Skeletal muscle tissue (tissue), 4 donors: ENCODE data around the gene MMP23B. TPM values are rescaled to one million over a fixed set of nuclear protein-coding genes. Genes with fewer than 3 reads are reported as not detected.
A peak's percentile ranks its signal among the peaks of the same experiment; 100 is the strongest.
"Not testable (repeated sequence)": the region's sequence is repeated elsewhere in the genome, so short reads cannot be mapped to it uniquely, and the experiment has no call there.

ENCODE experiments used
- H3K27ac ChIP-seq: one replicate; pipeline ENCODE4 v1.7.0; 2013; ENCODE audit warnings: mild to moderate bottlenecking, low read depth, low read length, inconsistent platforms
- H3K27me3 ChIP-seq, 3 donors: one replicate each; pipeline ENCODE4 v1.7.0; 2013; ENCODE audit warnings: low read length in 3 of 3; ENCODE audit not compliant: control insufficient read depth in 3 of 3, insufficient read depth in 3 of 3
- H3K36me3 ChIP-seq, 3 donors: one replicate each; pipeline ENCODE4 v1.7.0; 2013; ENCODE audit warnings: low read length in 3 of 3; ENCODE audit not compliant: control insufficient read depth in 3 of 3, insufficient read depth in 3 of 3
- H3K4me1 ChIP-seq, 3 donors: one replicate each; pipeline ENCODE4 v1.7.0; 2013; ENCODE audit warnings: low read length in 3 of 3, mild to moderate bottlenecking in 3 of 3; ENCODE audit not compliant: control insufficient read depth in 3 of 3, insufficient read depth in 3 of 3
- H3K4me3 ChIP-seq, 3 donors: one replicate each; pipeline ENCODE4 v1.7.0; 2013; ENCODE audit warnings: low read length in 3 of 3
- H3K9ac ChIP-seq, 3 donors: one replicate each; pipeline ENCODE4 v1.7.0; 2013; ENCODE audit warnings: low read length in 3 of 3, mild to moderate bottlenecking in 3 of 3, moderate library complexity in 2 of 3, low read depth in 1 of 3
- H3K9me3 ChIP-seq, 3 donors: one replicate each; pipeline ENCODE4 v1.7.0; 2013; ENCODE audit warnings: low read length in 3 of 3; ENCODE audit not compliant: control insufficient read depth in 3 of 3
- total RNA-seq: library from RNA; depleted of rRNA; stranded (reverse); fragments of >200 nt; gene quantifications from one replicate; pipeline ENCODE4 v1.2.3, GENCODE V29; 2014
- donor health status: Osteomylitis.

Gene MMP23B
- total RNA-seq, result 17.2 TPM

DNA sequence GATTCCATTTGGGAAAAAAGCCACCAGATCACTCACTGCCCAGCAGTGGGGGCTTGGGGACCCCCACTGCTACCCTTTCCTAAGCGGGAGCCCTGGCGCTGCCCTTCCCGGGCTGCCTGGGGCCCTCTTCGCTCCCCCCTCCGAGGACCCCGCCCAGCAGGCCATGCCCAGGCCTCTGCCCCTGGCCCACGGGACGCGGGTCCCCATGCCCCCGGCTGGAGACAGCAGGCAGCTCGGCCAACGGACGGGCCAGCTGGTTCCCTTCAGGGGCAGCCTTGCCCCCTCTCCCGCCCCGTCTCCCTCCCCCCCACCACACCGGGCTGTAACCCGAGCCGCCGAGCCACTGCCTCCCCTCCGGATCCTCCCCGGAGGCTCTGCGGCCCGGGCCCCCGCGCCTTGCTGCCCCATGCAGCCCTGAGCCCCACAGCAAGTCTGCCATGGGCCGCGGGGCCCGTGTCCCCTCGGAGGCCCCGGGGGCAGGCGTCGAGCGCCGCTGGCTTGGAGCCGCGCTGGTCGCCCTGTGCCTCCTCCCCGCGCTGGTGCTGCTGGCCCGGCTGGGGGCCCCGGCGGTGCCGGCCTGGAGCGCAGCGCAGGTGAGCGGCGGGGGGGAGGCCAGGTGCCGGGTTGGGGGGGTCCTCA lies at the start of gene MMP23B:
TSS of gene MMP23B (plus strand) at position 392 of the 639 bp plus-strand sequence. CDS start at position 438, 46 bp downstream.
- peak within 1 kb of the TSS in 1 of 3 donors; percentile 22 for H3K4me3 ChIP-seq
- H3K36me3 ChIP-seq, result peaks cover 8 to 24% (median 16%) of the 10 kb centered on the region in 3 donors
- peak within 1 kb of the TSS in 1 of 3 donors; percentile 40 for H3K9ac ChIP-seq

DNA sequence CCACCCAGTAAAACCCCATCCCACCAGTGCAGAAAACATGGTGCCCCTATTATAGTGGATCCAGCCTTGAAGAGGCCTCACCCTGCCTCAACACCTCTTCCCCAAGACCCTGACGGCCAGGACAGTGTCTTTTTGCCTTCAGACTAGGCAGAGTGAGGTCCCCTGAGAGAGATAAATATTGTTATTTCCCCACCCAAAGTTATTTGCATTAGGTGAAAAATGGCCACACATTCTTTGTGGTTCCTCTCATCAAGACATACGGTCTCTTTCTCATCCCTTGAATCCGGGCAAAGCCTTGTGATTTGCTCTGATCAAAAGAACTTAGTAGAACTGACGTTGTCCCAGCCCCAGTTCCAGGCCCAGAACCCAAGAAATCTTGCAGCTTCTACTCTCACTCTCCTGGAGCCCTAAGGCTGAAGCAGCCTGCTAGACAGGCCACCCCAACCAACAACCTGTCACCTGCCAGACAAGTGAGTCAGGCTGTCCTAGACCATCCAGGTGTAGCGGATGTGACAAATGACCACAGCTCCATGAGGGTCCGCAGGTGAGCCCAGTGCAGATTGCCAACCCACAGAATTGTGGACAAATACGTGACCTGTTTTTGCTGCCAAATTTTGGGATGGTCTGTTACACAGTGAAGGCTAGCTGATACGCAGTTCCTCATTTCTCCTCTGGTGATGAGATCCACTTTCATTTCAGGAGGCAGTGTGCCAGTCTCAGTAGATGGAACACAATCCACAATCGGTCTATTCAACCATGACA lies 49.2 kb upstream of the MMP23B start:
- Histone ChIP-seq H3K27me3 (peaks cover 0 to 21% (median 20%) of the 10 kb centered on the region in 3 donors), H3K36me3 (no peaks in the 10 kb centered on the region), H3K9me3 (no peaks in the 10 kb centered on the region)

More for the DNA sequence above, at the start of gene MMP23B:
- H3K9me3 ChIP-seq, result no peaks in the 10 kb centered on the region
- H3K4me1 ChIP-seq, result peaks cover 0 to 3% (median 3%) of the 10 kb centered on the region in 3 donors
- H3K27me3 ChIP-seq, result peaks cover 0 to 4% (median 0%) of the 10 kb centered on the region in 3 donors
- peak within 1 kb of the TSS; percentile 56 for H3K27ac ChIP-seq

DNA sequence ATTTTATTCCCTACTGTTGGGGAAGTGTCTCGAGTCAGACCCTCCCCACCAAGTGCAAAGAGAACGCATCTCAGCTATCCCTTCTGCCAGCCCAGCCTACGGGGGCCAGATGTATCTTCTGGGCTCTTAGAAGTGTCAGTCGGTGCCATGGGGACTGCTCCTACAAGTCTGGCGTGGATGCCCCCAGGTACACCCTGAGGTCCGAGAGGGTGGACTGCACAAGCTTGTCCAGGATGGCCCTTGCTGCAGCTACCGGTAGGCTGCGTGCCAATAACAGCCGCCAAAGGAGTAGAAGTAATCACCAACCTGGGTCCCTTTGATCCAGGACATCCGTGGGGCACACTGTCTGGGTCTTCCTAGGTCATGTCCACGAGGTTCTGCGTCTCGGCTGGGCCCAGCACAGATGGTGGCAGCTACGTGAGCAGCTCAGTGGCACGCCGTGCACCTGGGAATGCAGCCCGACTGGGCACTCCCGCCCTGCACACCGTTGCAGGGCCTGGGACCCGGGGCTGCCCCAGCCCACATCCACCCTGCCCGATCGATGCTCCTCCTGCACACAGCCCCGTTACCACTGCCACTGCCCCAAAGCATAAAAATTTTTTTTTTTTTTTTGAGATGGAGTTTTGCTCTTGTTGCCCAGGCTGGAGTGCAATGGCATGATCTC lies 48.5 kb upstream of the MMP23B start:
- no peak overlapping the region for H3K27ac ChIP-seq
- H3K9me3 ChIP-seq, result no peaks in the 10 kb centered on the region
- H3K9ac ChIP-seq, result no peak overlapping the region
- no peak overlapping the region for H3K4me3 ChIP-seq
- no peaks in the 10 kb centered on the region for H3K4me1 ChIP-seq
- H3K36me3 ChIP-seq, result no peaks in the 10 kb centered on the region
- peaks cover 0 to 22% (median 18%) of the 10 kb centered on the region in 3 donors for H3K27me3 ChIP-seq

More for the DNA sequence above, 49.2 kb upstream of the MMP23B start:
- Histone ChIP-seq H3K9ac (no peak overlapping the region), H3K27ac (no peak overlapping the region), H3K4me3 (no peak overlapping the region), H3K4me1 (no peaks in the 10 kb centered on the region)

DNA sequence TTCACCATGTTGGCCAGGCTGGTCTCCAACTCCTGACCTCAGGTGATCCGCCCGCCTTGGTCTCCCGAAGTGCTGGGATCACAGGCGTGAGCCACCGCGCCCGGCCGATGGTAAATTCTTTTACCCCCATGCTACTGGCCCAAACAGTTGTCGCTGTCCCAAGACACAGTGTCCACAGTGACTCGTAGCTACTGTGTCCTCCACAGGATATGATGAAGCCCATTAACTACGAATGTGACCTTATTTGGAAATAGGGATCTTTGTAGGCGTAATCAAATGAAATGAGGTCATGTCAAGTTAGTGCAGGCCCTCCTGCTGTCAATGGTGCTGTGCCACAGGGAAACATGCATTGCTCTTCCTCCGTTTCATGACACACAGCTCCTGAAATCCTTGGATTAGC lies 40.5 kb upstream of the MMP23B start:
- H3K4me1 ChIP-seq, result no peaks in the 10 kb centered on the region
- H3K27me3 ChIP-seq, result peaks cover 10 to 15% (median 13%) of the 10 kb centered on the region in 3 donors

DNA sequence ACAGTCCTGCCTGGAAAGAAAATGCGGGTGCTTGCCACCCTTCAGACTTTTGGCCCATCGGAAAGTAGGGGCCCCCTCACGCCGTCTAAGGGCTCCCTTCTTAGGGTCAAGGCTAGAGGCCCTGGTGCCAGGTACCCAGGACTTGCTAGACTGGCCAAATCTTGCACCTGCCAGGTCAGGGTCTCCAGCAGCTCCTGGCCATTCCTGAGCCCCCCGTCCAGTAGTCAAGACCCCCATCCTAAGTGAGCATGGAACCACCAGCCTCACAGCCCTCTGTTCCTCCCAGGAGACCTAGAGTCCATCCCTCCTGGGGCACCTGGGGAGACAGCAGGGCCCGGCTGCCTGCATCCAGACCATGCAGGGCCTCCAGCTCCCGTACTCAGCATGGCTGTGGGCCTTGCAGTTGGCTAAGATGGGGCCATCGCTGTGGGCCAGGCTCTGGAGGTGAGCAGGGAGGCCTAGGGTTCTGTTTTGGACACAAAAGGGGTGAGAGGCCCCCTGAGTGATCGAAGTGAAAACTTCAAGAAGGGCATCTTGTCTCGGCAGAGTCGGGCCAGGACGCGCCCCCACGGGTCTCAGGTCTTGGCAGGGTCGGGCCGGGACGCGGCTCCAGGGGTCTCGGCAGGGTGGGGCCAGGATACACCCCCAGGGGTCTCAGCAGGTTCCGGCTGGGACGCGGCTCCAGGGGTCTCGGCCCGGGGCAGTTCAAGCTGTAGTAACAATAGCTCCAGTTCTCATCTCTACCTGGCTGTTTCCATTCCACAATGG lies 38.0 kb upstream of the MMP23B start:
- no peaks in the 10 kb centered on the region for H3K36me3 ChIP-seq
- H3K9me3 ChIP-seq, result no peaks in the 10 kb centered on the region
- H3K9ac ChIP-seq, result no peak overlapping the region
- H3K4me3 ChIP-seq, result no peak overlapping the region
- no peak overlapping the region for H3K27ac ChIP-seq
- H3K27me3 ChIP-seq, result peaks cover 19 to 35% (median 28%) of the 10 kb centered on the region in 3 donors
- H3K4me1 ChIP-seq, result peaks cover 0 to 11% (median 6%) of the 10 kb centered on the region in 3 donors

More for the DNA sequence above, 40.5 kb upstream of the MMP23B start:
- H3K36me3 ChIP-seq, result no peaks in the 10 kb centered on the region
- no peak overlapping the region for H3K9ac ChIP-seq
- no peak overlapping the region for H3K27ac ChIP-seq
- H3K9me3 ChIP-seq, result no peaks in the 10 kb centered on the region
- H3K4me3 ChIP-seq, result no peak overlapping the region

DNA sequence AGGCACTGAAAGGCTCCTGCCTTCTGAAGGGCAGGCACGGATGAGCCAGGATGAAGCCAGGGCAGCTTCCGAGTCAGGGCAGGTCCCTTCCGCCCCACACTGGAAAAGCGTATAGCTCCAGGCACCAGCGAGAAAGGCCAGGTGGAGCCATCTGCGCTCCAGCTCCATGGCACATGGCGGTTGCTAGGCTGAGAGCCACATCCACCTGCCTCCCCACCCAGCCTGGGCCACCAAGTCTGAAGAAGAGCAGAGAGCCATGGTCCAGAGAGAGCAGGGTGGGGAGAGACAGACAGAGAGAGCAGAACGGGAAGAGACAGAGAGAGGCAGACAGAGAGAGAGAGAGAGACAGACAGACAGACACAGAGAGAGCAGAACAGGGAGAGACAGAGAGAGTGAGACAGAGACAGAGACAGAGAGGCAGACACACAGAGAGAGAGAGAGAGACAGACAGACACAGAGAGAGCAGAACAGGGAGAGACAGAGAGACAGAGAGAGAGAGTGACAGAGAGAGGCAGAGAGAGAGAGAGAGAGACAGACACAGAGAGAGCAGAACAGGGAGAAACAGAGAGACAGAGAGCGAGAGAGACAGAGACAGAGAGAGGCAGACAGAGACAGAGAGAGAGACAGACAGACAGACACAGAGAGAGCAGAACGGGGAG lies 37.2 kb upstream of the MMP23B start:
- H3K27me3 ChIP-seq, result peaks cover 25 to 40% (median 30%) of the 10 kb centered on the region in 3 donors
- no peak overlapping the region for H3K27ac ChIP-seq
- peaks cover 0 to 14% (median 6%) of the 10 kb centered on the region in 3 donors for H3K4me1 ChIP-seq
- H3K9me3 ChIP-seq, result no peaks in the 10 kb centered on the region
- H3K36me3 ChIP-seq, result no peaks in the 10 kb centered on the region
- no peak overlapping the region for H3K4me3 ChIP-seq
- no peak overlapping the region for H3K9ac ChIP-seq

DNA sequence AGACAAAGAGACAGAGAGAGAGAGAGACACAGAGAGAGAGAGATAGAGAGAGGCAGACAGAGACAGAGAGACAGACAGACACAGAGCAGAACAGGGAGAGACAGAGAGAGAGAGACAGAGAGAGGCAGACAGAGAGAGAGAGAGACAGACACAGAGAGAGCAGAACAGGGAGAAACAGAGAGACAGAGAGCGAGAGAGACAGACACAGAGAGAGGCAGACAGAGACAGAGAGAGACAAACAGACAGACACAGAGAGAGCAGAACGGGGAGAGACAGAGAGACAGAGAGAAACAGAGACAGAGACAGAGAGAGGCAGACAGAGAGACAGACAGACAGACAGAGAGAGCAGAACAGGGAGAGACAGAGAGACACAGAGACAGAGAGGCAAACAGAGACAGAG lies 36.6 kb upstream of the MMP23B start:
- H3K27me3 ChIP-seq, result peaks cover 27 to 40% (median 28%) of the 10 kb centered on the region in 3 donors
- H3K27ac ChIP-seq, H3K9me3 ChIP-seq, H3K9ac ChIP-seq, H3K36me3 ChIP-seq, H3K4me3 ChIP-seq: not testable (repeated sequence)
- peaks cover 1 to 15% (median 6%) of the 10 kb centered on the region in 3 donors for H3K4me1 ChIP-seq

DNA sequence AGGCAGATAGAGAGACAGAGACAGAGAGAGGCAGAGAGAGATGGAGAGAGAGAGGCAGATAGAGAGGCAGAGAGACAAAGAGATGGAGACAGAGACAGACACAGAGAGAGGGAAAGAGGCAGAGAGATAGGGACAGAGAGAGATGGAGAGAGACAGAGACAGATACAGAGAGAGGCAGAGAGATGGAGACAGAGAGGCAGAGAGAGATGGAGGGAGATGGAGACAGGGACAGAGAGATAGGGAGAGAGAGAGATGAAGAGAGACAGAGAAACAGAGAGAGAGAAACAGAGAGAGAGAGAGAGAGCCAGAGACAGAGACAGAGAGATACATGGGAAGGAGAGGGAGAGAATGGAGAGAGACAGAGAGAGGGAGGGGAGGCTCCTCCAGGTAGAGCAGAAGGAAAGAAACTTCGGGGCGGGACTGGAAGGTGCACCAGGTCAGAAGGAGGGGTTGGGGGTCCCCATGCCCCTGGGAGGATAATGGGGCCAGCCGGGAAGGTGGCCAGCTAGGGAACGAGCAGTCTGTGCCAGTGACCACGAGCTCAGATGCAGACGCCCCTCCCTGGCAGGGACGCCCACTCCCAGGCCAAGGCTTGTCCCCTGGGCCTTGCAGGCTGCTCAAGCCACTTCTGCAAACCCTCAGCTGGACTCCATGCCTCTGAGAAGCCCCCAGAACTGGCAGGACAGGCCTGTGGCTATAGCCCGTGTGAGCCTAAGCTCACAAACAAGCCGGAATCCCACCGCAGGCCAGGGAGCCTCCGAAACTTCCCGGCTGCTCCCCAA lies 35.3 kb upstream of the MMP23B start:
- Histone ChIP-seq H3K9ac (no peak overlapping the region), H3K36me3 (no peaks in the 10 kb centered on the region), H3K9me3 (no peaks in the 10 kb centered on the region), H3K27ac (no peak overlapping the region), H3K27me3 (peaks cover 37 to 53% (median 40%) of the 10 kb centered on the region in 3 donors), H3K4me1 (peaks cover 3 to 22% (median 9%) of the 10 kb centered on the region in 3 donors), H3K4me3 (no peak overlapping the region)
